ENCODE data around the gene CYTL1.

DNA sequence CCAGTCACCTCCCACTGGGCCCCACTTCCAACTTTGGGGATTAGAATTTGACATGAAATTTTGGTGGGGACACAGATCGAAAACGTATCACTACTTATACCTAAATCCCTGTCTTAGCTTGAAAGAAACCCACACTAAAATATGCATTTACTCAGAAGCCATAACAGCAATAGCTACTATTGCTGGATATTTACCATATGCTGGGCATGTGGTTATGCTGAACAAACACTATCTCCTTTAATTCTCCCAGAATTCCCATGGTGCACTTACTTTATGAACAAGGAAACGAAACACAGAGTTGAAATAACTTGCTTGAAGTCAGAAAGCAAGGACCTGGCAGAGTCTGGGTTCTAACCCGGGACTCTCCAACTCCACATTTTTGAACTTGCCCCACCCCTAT is 39.3 kb downstream of the CYTL1 start:
- TF ChIP-seq POLR2A (IDR thresholded peaks at IDR 0.05) (no peak), POLR2AphosphoS5 (IDR thresholded peaks at IDR 0.05; ENCODE audit: insufficient read depth in 1 of 2, low read depth in 1 of 2) (no peak)

Data from vagina (tissue), 2 donors.